Testis (tissue), 2 donors: ENCODE data around the gene CST1.

ENCODE experiments used
- POLR2A ChIP-seq: fragments of 450-650 bp; IDR thresholded peaks from one replicate; pipeline ENCODE4 v1.6.1; 2017; ENCODE audit warnings: antibody characterized with exemption, mild to moderate bottlenecking, moderate library complexity
- TF ChIP-seq, protein P1 (sequence below), 3 experiments: fragments of 450-650 bp in 2 of 3; fragments of 200-600 bp in 1 of 3; sonication (generic) in 1 of 3; IDR thresholded peaks; one replicate each; pipeline ENCODE4 v1.5.1; 2016 to 2019; ENCODE audit warnings: antibody characterized with exemption in 3 of 3, mild to moderate bottlenecking in 2 of 3, moderate library complexity in 1 of 3

DNA sequence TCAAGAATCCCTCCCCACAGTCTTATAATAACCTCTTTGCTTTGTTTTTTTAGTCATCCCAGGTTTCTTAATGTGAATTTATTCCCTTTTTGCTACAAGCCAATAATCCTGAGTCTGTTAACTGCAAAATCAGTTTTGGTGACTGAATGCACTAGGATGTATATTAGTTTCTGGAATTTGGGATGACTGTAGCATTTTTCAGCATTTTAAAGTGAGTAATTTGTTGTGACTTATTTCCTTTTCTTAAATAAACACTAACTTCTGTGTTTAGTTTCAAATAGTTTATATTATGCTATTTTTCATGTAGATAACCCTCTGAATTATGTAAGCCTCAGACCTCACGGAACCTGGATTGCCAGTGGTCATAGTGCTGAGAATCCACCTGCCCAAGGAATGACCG lies 5.5 kb downstream of the CST1 start:
- TF ChIP-seq, protein P1, sequence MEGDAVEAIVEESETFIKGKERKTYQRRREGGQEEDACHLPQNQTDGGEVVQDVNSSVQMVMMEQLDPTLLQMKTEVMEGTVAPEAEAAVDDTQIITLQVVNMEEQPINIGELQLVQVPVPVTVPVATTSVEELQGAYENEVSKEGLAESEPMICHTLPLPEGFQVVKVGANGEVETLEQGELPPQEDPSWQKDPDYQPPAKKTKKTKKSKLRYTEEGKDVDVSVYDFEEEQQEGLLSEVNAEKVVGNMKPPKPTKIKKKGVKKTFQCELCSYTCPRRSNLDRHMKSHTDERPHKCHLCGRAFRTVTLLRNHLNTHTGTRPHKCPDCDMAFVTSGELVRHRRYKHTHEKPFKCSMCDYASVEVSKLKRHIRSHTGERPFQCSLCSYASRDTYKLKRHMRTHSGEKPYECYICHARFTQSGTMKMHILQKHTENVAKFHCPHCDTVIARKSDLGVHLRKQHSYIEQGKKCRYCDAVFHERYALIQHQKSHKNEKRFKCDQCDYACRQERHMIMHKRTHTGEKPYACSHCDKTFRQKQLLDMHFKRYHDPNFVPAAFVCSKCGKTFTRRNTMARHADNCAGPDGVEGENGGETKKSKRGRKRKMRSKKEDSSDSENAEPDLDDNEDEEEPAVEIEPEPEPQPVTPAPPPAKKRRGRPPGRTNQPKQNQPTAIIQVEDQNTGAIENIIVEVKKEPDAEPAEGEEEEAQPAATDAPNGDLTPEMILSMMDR (IDR thresholded peaks at IDR 0.05) = no peak
- TF ChIP-seq POLR2A = no peak
